Ovary (tissue), 3 donors: ENCODE data around the gene PTDSS2.

Experiments
- EP300 ChIP-seq: sonication (generic); formaldehyde crosslinking; IDR thresholded peaks from one replicate; pipeline ENCODE4 v1.6.1; 2017; ENCODE audit warnings: antibody characterized with exemption
- POLR2A ChIP-seq: fragments of 450-650 bp; IDR thresholded peaks from one replicate; pipeline ENCODE4 v1.6.1; 2017; ENCODE audit warnings: antibody characterized with exemption, mild to moderate bottlenecking, moderate library complexity
- TF ChIP-seq, protein P1 (sequence below), 3 donors: fragments of 450-650 bp in 2 of 3; fragments of 200-600 bp in 1 of 3; IDR thresholded peaks; one replicate each; pipeline versions ENCODE4 v1.5.1 to v1.8.0; 2016 to 2022; ENCODE audit warnings: antibody characterized with exemption in 3 of 3, mild to moderate bottlenecking in 1 of 3
- donor health status: DM: no; HTN: no; CAD: no.

DNA sequence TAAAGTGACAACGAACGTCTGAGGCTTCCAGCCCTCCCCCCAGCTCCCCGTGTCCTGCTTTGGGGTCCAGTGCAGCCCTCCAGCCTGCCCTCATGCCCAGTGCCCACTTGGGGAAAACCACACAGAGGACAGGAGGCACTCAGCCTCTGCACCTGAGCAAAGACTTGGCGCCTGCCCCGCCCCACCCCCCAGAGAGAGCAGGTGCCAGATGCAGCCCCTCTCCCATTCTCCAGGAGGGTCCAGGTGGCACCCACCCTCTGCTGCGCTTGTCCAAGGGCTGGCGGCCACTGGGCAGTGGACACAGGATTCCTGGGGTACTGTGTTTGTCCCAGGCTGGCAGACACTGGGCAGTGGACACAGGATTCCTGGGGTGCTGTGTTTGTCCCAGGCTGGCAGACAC is 41.3 kb downstream of the PTDSS2 start:
- TF ChIP-seq, protein P1, sequence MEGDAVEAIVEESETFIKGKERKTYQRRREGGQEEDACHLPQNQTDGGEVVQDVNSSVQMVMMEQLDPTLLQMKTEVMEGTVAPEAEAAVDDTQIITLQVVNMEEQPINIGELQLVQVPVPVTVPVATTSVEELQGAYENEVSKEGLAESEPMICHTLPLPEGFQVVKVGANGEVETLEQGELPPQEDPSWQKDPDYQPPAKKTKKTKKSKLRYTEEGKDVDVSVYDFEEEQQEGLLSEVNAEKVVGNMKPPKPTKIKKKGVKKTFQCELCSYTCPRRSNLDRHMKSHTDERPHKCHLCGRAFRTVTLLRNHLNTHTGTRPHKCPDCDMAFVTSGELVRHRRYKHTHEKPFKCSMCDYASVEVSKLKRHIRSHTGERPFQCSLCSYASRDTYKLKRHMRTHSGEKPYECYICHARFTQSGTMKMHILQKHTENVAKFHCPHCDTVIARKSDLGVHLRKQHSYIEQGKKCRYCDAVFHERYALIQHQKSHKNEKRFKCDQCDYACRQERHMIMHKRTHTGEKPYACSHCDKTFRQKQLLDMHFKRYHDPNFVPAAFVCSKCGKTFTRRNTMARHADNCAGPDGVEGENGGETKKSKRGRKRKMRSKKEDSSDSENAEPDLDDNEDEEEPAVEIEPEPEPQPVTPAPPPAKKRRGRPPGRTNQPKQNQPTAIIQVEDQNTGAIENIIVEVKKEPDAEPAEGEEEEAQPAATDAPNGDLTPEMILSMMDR (IDR thresholded peaks at IDR 0.05): no peak
- TF ChIP-seq POLR2A (no peak), EP300 (no peak)
